ENCODE results near the gene KDR.

KDR gene

GRCh38 chr4:55138367-55138766 is 13.0 kb upstream of the KDR start:
- Mint-ChIP-seq H3K4me3 (no peak overlapping the region), H3K27me3 (peaks cover 0 to 5% of the 10 kb centered on the region in 2 donors), H3K27ac (no peak overlapping the region), H3K9me3 (no peaks in the 10 kb centered on the region), H3K4me1 (ENCODE audit: low read depth in 2 of 2) (no peaks in the 10 kb centered on the region), H3K36me3 (ENCODE audit: insufficient read depth) (no peaks in the 10 kb centered on the region)
- DNase-seq: no peak
- no peak for ATAC-seq (replicated peaks)

GRCh38 chr4:55136634-55137033 is 11.2 kb upstream of the KDR start:
- no peak for DNase-seq
- H3K27ac Mint-ChIP-seq: no peak overlapping the region
- no peaks in the 10 kb centered on the region for H3K9me3 Mint-ChIP-seq
- H3K4me3 Mint-ChIP-seq: no peak overlapping the region
- no peak for ATAC-seq (replicated peaks)
- H3K27me3 Mint-ChIP-seq: peaks cover 0 to 5% of the 10 kb centered on the region in 2 donors
- H3K4me1 Mint-ChIP-seq (ENCODE audit: low read depth in 2 of 2): no peaks in the 10 kb centered on the region
- no peaks in the 10 kb centered on the region for H3K36me3 Mint-ChIP-seq (ENCODE audit: insufficient read depth)

GRCh38 chr4:55133951-55134350 is 8.6 kb upstream of the KDR start:
- DNase-seq (no peak), ATAC-seq (replicated peaks) (no peak)
- Mint-ChIP-seq H3K4me1 (ENCODE audit: low read depth in 2 of 2) (no peaks in the 10 kb centered on the region), H3K4me3 (no peak overlapping the region), H3K36me3 (ENCODE audit: insufficient read depth) (no peaks in the 10 kb centered on the region), H3K9me3 (no peaks in the 10 kb centered on the region), H3K27ac (no peak overlapping the region), H3K27me3 (peaks cover 0 to 5% of the 10 kb centered on the region in 2 donors)

- DNase-seq: no peak
- Mint-ChIP-seq H3K4me1 (ENCODE audit: low read depth in 2 of 2) (no peaks in the 10 kb centered on the region), H3K27ac (no peak overlapping the region), H3K9me3 (peaks cover 0 to 2% of the 10 kb centered on the region in 2 donors), H3K27me3 (peaks cover 2 to 5% of the 10 kb centered on the region in 2 donors), H3K4me3 (no peak overlapping the region), H3K36me3 (ENCODE audit: insufficient read depth) (no peaks in the 10 kb centered on the region)
- no peak for ATAC-seq (replicated peaks)
Measured at GRCh38 chr4:55132775-55133174, 7.4 kb upstream of the KDR start.

GRCh38 chr4:55127521-55127920 is 2.1 kb upstream of the KDR start:
- Mint-ChIP-seq H3K27me3 (peaks cover 26 to 45% of the 10 kb centered on the region in 2 donors), H3K36me3 (ENCODE audit: insufficient read depth) (no peaks in the 10 kb centered on the region), H3K4me1 (ENCODE audit: low read depth in 2 of 2) (no peaks in the 10 kb centered on the region), H3K4me3 (no peak overlapping the region), H3K9me3 (peaks cover 0 to 2% of the 10 kb centered on the region in 2 donors), H3K27ac (no peak overlapping the region)
- DNase-seq (no peak), ATAC-seq (replicated peaks) (no peak)

GRCh38 chr4:55127053-55127452 is 1.7 kb upstream of the KDR start:
- ATAC-seq (replicated peaks): no peak
- peaks cover 26 to 50% of the 10 kb centered on the region in 2 donors for H3K27me3 Mint-ChIP-seq

GRCh38 chr4:55125763-55126541 is 557 bp upstream of the KDR start:
- Mint-ChIP-seq H3K27ac (no peak overlapping the region), H3K9me3 (peaks cover 0 to 2% of the 10 kb centered on the region in 2 donors), H3K4me3 (peak overlapping the region in 1 of 2 donors; percentile 53), H3K27me3 (peaks cover 26 to 53% of the 10 kb centered on the region in 2 donors), H3K4me1 (ENCODE audit: low read depth in 2 of 2) (no peaks in the 10 kb centered on the region), H3K36me3 (ENCODE audit: insufficient read depth) (no peaks in the 10 kb centered on the region)
- DNase-seq (no peak), ATAC-seq (replicated peaks) (no peak)

More at GRCh38 chr4:55127053-55127452, 1.7 kb upstream of the KDR start:
- no peak overlapping the region for H3K27ac Mint-ChIP-seq
- peaks cover 0 to 2% of the 10 kb centered on the region in 2 donors for H3K9me3 Mint-ChIP-seq
- H3K4me1 Mint-ChIP-seq (ENCODE audit: low read depth in 2 of 2): no peaks in the 10 kb centered on the region
- no peak for DNase-seq
- H3K4me3 Mint-ChIP-seq: no peak overlapping the region
- no peaks in the 10 kb centered on the region for H3K36me3 Mint-ChIP-seq (ENCODE audit: insufficient read depth)

- ATAC-seq (replicated peaks): no peak
- no peak overlapping the region for H3K4me3 Mint-ChIP-seq
- no peak overlapping the region for H3K27ac Mint-ChIP-seq
- H3K27me3 Mint-ChIP-seq: peaks cover 26 to 53% of the 10 kb centered on the region in 2 donors
- DNase-seq: no peak
- H3K36me3 Mint-ChIP-seq (ENCODE audit: insufficient read depth): no peaks in the 10 kb centered on the region
- peaks cover 0 to 2% of the 10 kb centered on the region in 2 donors for H3K9me3 Mint-ChIP-seq
- H3K4me1 Mint-ChIP-seq (ENCODE audit: low read depth in 2 of 2): no peaks in the 10 kb centered on the region
Measured at GRCh38 chr4:55124322-55125076, 896 bp downstream of the KDR start.

GRCh38 chr4:55123791-55124190 is 1.6 kb downstream of the KDR start:
- Mint-ChIP-seq H3K4me3 (no peak overlapping the region), H3K9me3 (peaks cover 0 to 2% of the 10 kb centered on the region in 2 donors), H3K27me3 (peaks cover 26 to 53% of the 10 kb centered on the region in 2 donors), H3K36me3 (ENCODE audit: insufficient read depth) (no peaks in the 10 kb centered on the region), H3K27ac (no peak overlapping the region), H3K4me1 (ENCODE audit: low read depth in 2 of 2) (no peaks in the 10 kb centered on the region)
- ATAC-seq (replicated peaks): no peak
- no peak for DNase-seq

GRCh38 chr4:55122235-55122634 is 3.2 kb downstream of the KDR start:
- DNase-seq (no peak), ATAC-seq (replicated peaks) (no peak)
- H3K36me3 Mint-ChIP-seq (ENCODE audit: insufficient read depth): no peaks in the 10 kb centered on the region
- no peaks in the 10 kb centered on the region for H3K4me1 Mint-ChIP-seq (ENCODE audit: low read depth in 2 of 2)
- H3K4me3 Mint-ChIP-seq: no peak overlapping the region
- H3K27ac Mint-ChIP-seq: no peak overlapping the region
- H3K27me3 Mint-ChIP-seq: peaks cover 26 to 46% of the 10 kb centered on the region in 2 donors
- H3K9me3 Mint-ChIP-seq: no peaks in the 10 kb centered on the region

- ATAC-seq (replicated peaks) (no peak), DNase-seq (no peak)
- H3K4me3 Mint-ChIP-seq: no peak overlapping the region
- peaks cover 17 to 36% of the 10 kb centered on the region in 2 donors for H3K27me3 Mint-ChIP-seq
- H3K27ac Mint-ChIP-seq: no peak overlapping the region
- H3K36me3 Mint-ChIP-seq (ENCODE audit: insufficient read depth): no peaks in the 10 kb centered on the region
- no peaks in the 10 kb centered on the region for H3K4me1 Mint-ChIP-seq (ENCODE audit: low read depth in 2 of 2)
- H3K9me3 Mint-ChIP-seq: no peaks in the 10 kb centered on the region
Measured at GRCh38 chr4:55121246-55121645, 4.1 kb downstream of the KDR start.

GRCh38 chr4:55118397-55118796 is 7.0 kb downstream of the KDR start:
- no peaks in the 10 kb centered on the region for H3K4me1 Mint-ChIP-seq (ENCODE audit: low read depth in 2 of 2)
- no peak overlapping the region for H3K27ac Mint-ChIP-seq
- H3K4me3 Mint-ChIP-seq: no peak overlapping the region
- H3K27me3 Mint-ChIP-seq: peaks cover 0 to 10% of the 10 kb centered on the region in 2 donors
- DNase-seq (no peak), ATAC-seq (replicated peaks) (no peak)
- H3K36me3 Mint-ChIP-seq (ENCODE audit: insufficient read depth): no peaks in the 10 kb centered on the region
- no peaks in the 10 kb centered on the region for H3K9me3 Mint-ChIP-seq

GRCh38 chr4:55117511-55117910 is 7.9 kb downstream of the KDR start:
- Mint-ChIP-seq H3K9me3 (no peaks in the 10 kb centered on the region), H3K4me1 (ENCODE audit: low read depth in 2 of 2) (no peaks in the 10 kb centered on the region), H3K27ac (no peak overlapping the region), H3K27me3 (peaks cover 0 to 8% of the 10 kb centered on the region in 2 donors), H3K4me3 (no peak overlapping the region), H3K36me3 (ENCODE audit: insufficient read depth) (no peaks in the 10 kb centered on the region)
- DNase-seq (no peak), ATAC-seq (replicated peaks) (no peak)

- H3K4me1 Mint-ChIP-seq (ENCODE audit: low read depth in 2 of 2): no peaks in the 10 kb centered on the region
- no peak overlapping the region for H3K27ac Mint-ChIP-seq
- H3K27me3 Mint-ChIP-seq: no peaks in the 10 kb centered on the region
- H3K36me3 Mint-ChIP-seq (ENCODE audit: insufficient read depth): no peaks in the 10 kb centered on the region
- H3K4me3 Mint-ChIP-seq: no peak overlapping the region
- no peaks in the 10 kb centered on the region for H3K9me3 Mint-ChIP-seq
- DNase-seq: no peak
- no peak for ATAC-seq (replicated peaks)
Measured at GRCh38 chr4:55116450-55116849, 8.9 kb downstream of the KDR start.
